Measurements from ENCODE around the gene ATP6V1B1.

Gene ATP6V1B1

GRCh38 chr2:70903641-70904340 lies 31.9 kb upstream of the ATP6V1B1 start:
- TF ChIP-seq ZC3H10 (CRISPR knock-in tag; IDR thresholded peaks at IDR 0.05): no peak
- TF ChIP-seq ZFP3 (CRISPR knock-in tag; IDR thresholded peaks at IDR 0.05): no peak
- no peak for TF ChIP-seq ESRRG (CRISPR knock-in tag; IDR thresholded peaks at IDR 0.05)
- no peak for ATAC-seq

GRCh38 chr2:70904371-70905216 lies 31.1 kb upstream of the ATP6V1B1 start:
- no peak for ATAC-seq
- TF ChIP-seq SNAI2 (CRISPR knock-in tag; IDR thresholded peaks at IDR 0.05): no peak
- no peak for TF ChIP-seq ZNF70 (CRISPR knock-in tag; IDR thresholded peaks at IDR 0.05)
- TF ChIP-seq CREB5 (CRISPR knock-in tag; IDR thresholded peaks at IDR 0.05; ENCODE audit: low read depth): no peak
- TF ChIP-seq ISL1 (CRISPR knock-in tag; IDR thresholded peaks at IDR 0.05): no peak
- TF ChIP-seq, protein P1, sequence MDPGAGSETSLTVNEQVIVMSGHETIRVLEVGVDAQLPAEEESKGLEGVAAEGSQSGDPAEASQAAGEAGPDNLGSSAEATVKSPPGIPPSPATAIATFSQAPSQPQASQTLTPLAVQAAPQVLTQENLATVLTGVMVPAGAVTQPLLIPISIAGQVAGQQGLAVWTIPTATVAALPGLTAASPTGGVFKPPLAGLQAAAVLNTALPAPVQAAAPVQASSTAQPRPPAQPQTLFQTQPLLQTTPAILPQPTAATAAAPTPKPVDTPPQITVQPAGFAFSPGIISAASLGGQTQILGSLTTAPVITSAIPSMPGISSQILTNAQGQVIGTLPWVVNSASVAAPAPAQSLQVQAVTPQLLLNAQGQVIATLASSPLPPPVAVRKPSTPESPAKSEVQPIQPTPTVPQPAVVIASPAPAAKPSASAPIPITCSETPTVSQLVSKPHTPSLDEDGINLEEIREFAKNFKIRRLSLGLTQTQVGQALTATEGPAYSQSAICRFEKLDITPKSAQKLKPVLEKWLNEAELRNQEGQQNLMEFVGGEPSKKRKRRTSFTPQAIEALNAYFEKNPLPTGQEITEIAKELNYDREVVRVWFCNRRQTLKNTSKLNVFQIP (CRISPR knock-in tag; IDR thresholded peaks at IDR 0.05; ENCODE audit: borderline replicate concordance, low read depth): no peak
- no peak for TF ChIP-seq ZFP30 (CRISPR knock-in tag; IDR thresholded peaks at IDR 0.05)
- no peak for TF ChIP-seq TCF4 (CRISPR knock-in tag; IDR thresholded peaks at IDR 0.05; ENCODE audit: borderline replicate concordance)
- TF ChIP-seq CSRNP3 (CRISPR knock-in tag; IDR thresholded peaks at IDR 0.05): no peak
- no peak for TF ChIP-seq ARNTL (CRISPR knock-in tag; IDR thresholded peaks at IDR 0.05; ENCODE audit: borderline replicate concordance, low read depth)

DNA sequence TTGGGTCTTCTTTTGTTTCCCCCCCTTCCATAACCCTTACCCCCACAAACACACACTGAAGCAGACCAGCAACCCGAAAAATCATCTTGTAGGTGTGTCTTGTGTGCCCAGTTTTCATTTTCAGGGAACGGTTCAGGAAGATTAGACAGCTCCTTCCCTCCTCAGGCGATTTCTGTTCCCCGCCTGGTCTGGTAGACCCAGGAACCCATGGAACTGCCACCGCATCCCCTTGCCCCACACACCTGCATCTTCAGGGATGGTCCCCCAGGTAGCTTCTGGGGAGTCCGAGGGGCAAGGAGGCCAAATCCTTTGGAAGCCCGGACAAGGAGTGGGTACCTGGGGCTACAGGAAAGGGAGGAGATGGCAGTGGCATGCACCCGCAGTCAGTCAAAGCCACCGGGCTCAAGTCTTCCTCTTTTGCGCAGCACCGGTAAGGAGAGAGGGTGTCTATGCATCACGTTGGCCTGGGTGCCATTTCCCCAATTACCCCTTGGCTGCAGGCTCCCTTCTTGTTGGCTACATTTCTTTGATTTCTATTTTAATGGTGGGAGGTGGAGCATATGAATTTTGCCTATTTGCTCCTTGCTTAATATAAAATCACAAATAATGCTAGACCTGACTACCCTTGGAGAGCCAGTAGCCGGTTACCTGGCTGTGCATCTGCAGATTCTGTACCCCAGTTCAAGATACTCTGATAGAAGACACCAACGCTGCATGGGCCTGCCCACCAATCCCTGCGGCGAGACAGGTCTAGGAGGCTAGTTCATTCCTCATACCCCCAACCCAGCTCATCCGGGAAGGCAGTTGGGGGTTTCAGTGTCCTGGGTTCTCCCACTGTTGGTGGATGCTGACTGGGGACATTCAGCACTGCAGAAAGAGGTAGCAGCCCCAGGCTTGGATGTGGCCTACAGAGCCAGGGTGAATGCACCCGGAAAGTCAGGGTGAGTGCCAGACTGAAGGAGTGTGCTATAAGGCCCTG lies 30.0 kb upstream of the ATP6V1B1 start:
- TF ChIP-seq, protein P1 (CRISPR knock-in tag; IDR thresholded peaks at IDR 0.05; ENCODE audit: borderline replicate concordance, low read depth): no peak
- TF ChIP-seq CSRNP3 (CRISPR knock-in tag; IDR thresholded peaks at IDR 0.05) (no peak), BACH2 (CRISPR knock-in tag; IDR thresholded peaks at IDR 0.05; ENCODE audit: borderline replicate concordance) (no peak)

DNA sequence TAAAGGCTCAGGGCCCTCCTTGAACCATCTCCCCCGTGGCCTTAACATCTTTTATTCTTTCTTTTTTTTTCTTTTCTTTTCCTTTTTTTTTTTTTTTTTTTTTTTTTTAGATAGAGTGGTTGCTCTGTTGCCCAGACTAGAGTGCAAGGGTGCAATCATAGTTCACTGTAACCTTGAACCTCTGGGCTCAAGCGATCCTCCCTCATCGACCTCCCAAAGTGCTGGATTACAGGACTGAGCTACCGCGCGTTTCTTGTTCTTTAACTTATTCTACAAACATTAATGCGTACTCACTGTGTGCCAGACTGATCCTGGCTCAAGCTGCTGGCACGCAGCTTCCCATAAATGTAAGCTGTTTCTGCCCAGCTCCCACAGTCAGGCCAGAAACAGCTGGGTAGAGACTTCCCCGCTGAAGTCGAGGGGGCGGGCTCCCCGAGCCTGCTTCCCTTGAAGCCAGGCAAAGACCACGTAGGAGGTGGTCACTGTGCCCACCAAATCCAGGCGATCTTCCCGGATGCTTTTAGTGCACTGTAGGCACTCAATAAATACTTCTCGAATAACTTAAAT lies 29.2 kb upstream of the ATP6V1B1 start:
- no peak for ATAC-seq
- TF ChIP-seq CREB5 (CRISPR knock-in tag; IDR thresholded peaks at IDR 0.05; ENCODE audit: low read depth) (no peak), BACH2 (CRISPR knock-in tag; IDR thresholded peaks at IDR 0.05; ENCODE audit: borderline replicate concordance) (no peak), ZNF8 (CRISPR knock-in tag; IDR thresholded peaks at IDR 0.05) (no peak), ZNF565 (CRISPR knock-in tag; conservative IDR thresholded peaks at IDR 0.05; ENCODE audit: low read depth) (no peak), ZC3H10 (CRISPR knock-in tag; IDR thresholded peaks at IDR 0.05) (no peak), PPARA (CRISPR knock-in tag; IDR thresholded peaks at IDR 0.05; ENCODE audit: borderline replicate concordance) (no peak)
- TF ChIP-seq, protein P2, sequence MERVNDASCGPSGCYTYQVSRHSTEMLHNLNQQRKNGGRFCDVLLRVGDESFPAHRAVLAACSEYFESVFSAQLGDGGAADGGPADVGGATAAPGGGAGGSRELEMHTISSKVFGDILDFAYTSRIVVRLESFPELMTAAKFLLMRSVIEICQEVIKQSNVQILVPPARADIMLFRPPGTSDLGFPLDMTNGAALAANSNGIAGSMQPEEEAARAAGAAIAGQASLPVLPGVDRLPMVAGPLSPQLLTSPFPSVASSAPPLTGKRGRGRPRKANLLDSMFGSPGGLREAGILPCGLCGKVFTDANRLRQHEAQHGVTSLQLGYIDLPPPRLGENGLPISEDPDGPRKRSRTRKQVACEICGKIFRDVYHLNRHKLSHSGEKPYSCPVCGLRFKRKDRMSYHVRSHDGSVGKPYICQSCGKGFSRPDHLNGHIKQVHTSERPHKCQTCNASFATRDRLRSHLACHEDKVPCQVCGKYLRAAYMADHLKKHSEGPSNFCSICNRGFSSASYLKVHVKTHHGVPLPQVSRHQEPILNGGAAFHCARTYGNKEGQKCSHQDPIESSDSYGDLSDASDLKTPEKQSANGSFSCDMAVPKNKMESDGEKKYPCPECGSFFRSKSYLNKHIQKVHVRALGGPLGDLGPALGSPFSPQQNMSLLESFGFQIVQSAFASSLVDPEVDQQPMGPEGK (CRISPR knock-in tag; IDR thresholded peaks at IDR 0.05; ENCODE audit: borderline replicate concordance): no peak
- TF ChIP-seq, protein P1 (CRISPR knock-in tag; IDR thresholded peaks at IDR 0.05; ENCODE audit: borderline replicate concordance, low read depth): no peak

More for the DNA sequence above, 30.0 kb upstream of the ATP6V1B1 start:
- no peak for ATAC-seq
